ENCODE results near the gene NTSR1.

DNA sequence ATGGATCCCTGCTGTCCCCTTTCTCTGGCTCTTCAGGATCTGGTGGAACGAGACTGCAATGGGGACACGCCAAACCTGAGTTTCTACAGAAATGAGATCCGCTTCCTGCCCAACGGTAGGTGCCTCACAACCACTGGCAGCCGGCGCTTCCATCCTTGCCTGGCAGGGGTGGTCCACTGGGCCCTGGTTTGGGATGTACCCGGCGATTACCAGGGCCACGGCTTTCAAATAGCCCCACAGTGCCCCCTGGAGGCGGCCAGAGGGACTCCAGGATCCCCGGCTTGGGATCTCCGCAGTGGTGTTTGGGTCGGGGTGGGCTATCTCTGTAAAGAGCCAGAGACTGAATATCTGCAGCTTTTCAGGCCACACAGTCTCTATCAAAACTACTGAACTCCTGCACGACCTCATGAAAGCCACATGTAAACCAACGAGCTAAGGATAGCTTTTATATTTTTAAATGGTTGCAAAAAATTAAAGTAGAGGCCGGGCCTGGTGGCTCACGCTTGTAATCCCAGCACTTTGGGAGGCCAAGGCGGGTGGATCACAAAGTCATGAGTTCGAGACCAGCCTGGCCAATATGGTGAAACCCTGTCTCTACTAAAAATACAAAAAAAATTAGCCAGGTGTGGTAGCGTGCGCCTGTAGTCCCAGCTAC, 99.7 kb downstream of the NTSR1 start:
- TF ChIP-seq, protein P1, sequence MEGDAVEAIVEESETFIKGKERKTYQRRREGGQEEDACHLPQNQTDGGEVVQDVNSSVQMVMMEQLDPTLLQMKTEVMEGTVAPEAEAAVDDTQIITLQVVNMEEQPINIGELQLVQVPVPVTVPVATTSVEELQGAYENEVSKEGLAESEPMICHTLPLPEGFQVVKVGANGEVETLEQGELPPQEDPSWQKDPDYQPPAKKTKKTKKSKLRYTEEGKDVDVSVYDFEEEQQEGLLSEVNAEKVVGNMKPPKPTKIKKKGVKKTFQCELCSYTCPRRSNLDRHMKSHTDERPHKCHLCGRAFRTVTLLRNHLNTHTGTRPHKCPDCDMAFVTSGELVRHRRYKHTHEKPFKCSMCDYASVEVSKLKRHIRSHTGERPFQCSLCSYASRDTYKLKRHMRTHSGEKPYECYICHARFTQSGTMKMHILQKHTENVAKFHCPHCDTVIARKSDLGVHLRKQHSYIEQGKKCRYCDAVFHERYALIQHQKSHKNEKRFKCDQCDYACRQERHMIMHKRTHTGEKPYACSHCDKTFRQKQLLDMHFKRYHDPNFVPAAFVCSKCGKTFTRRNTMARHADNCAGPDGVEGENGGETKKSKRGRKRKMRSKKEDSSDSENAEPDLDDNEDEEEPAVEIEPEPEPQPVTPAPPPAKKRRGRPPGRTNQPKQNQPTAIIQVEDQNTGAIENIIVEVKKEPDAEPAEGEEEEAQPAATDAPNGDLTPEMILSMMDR (conservative IDR thresholded peaks at IDR 0.05; ENCODE audit: low read depth, low read length): peak; percentile 94
- no peak for TF ChIP-seq EZH2 (IDR thresholded peaks at IDR 0.05; ENCODE audit: low read length, unreplicated experiment)
